ENCODE results near the gene FZR1. TPM values are rescaled to one million over a fixed set of nuclear protein-coding genes. Genes with fewer than 3 reads are reported as not detected.

FZR1 gene
- total and polyA plus RNA-seq, 9 of the 15 experiments (the other 6 are each of a cell fraction or from before 2014, with no cell fraction given): 0.18 to 48.0 (median 22.2) TPM

DNA sequence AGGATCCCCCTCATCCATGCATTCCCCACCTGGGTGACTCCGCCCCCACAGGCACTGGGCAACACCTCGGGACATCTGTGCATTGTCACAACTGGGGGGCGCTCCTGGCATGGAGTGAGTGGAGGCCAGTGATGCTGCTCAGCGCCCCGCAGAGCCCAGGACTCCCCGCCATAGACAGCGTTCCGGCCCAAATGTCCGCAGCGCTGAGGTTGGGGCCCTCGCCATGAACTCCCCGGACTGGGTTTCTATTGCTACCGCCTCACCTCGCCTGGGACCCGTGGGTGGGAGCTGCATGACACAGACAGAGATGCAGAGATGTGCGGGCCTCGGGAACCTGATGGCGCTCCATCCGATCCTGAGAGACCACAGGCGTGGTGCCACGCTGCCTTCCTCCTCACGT is 4.6 kb downstream of the FZR1 start:
- ChIA-PET POLR2A (interaction anchor here (1.4 kb wide), 1 partner anchor 10 kb away, joined by 4 read pairs; no protein-coding TSS in a partner anchor), CTCF (ENCODE audit: low intra/inter-chr PET ratio) (no interaction called here)
- peaks cover 64% of the 10 kb centered on the region for H4K20me1 ChIP-seq (replicated peaks; ENCODE audit: control insufficient read depth, insufficient read depth, low read length)
- ATAC-seq (no peak), FAIRE-seq (no peak), DNase-seq (ENCODE audit: extremely low read depth in 1 of 4, low spot score in 3 of 4) (no peak)
- H3K9me3 ChIP-seq (replicated peaks; ENCODE audit: control insufficient read depth, insufficient read depth, low read depth, low read length): no peaks in the 10 kb centered on the region
- H3K27ac ChIP-seq (ENCODE audit: extremely low read depth, low read depth, low read length): no peak overlapping the region
- in situ Hi-C loops (cut with MboI): no loop called here
- intact Hi-C loops (cut with micrococcal nuclease): no loop called here
- no peak overlapping the region for H3K4me3 ChIP-seq
- no peak overlapping the region for H2AFZ ChIP-seq (ENCODE audit: low read depth, low read length)
- peaks cover 38% of the 10 kb centered on the region; the same call in 2 of the 3 replicates for H3K36me3 ChIP-seq (ENCODE audit: control insufficient read depth, insufficient read depth, low read length)
- 92% methylated on average over 20 of the region's 22 CpGs for WGBS (ENCODE audit: insufficient coverage, low coverage, missing lambda C conversion rate)
- H3K4me1 ChIP-seq (replicated peaks in 1 of 2; ENCODE audit: control insufficient read depth in 2 of 2, insufficient read depth in 2 of 2, low read length in 2 of 2): peaks cover 11 to 83% of the 10 kb centered on the region in 2 experiments; a peak in 4 of 5 replicates
- no TSS peak for BruUV-seq (replicated peaks)
- H3K79me2 ChIP-seq (ENCODE audit: control insufficient read depth, insufficient read depth, low read length): peaks cover 91% of the 10 kb centered on the region
- H3K27me3 ChIP-seq (ENCODE audit: control insufficient read depth in 2 of 2, insufficient read depth in 2 of 2, low read length in 2 of 2): no peaks in the 10 kb centered on the region
- no peak overlapping the region for H3K4me2 ChIP-seq (ENCODE audit: insufficient read depth, low read length)
- TF ChIP-seq POLR2G (IDR thresholded peaks at IDR 0.05; ENCODE audit: low read depth, low read length) (0 out of 2 replicates have a peak, but pooled peaks have one; percentile 39), CC2D1A (IDR thresholded peaks at IDR 0.05) (no peak)
- H3K9me1 ChIP-seq (ENCODE audit: control insufficient read depth, insufficient read depth, low read length): peaks cover 14% of the 10 kb centered on the region
- H3K9ac ChIP-seq (ENCODE audit: insufficient read depth in 1 of 2, low read depth in 2 of 2, low read length in 2 of 2): peak overlapping the region in 1 of 2 experiments; percentile 1; a peak in 1 of 4 replicates

DNA sequence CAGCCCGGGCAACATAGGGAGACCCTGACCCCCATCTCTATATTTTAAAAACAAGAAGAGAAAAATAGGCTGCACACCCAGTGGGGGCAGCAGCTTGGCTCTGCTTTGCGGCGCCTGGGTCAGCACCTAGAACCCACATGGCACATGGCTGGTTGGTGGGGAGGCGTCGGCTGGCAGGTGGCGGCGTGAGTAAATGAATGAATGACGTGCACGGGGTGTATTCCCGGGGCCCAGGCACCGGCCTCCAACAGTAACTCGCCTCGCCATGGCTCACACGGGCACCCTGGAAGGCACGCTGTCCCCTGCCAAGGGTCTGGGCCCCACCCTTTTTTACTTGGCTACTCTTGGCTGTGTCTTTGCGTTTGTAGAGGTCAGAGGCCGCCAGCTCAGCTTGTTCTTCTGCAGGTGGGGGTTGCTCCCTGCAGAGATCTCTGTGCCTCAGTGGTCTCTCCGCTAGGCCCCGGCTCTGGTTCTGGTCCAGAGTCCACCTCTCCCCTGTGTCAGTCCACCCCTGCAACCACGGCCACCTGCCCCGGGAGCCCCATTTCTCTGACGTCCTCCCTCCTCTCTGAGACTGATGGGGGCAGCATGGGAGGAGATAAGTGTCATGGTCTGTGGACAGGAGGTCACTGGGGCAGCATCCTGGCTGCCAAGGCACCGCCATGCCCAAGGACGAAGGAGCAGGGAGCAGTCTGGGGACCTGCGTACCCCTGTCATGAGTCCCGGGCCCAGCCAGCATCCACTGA is 5.6 kb downstream of the FZR1 start:
- in situ Hi-C loops (cut with MboI): no loop called here
- DNase-seq (ENCODE audit: extremely low read depth in 1 of 4, low spot score in 3 of 4): no peak
- peaks cover 38% of the 10 kb centered on the region; the same call in 2 of the 3 replicates for H3K36me3 ChIP-seq (ENCODE audit: control insufficient read depth, insufficient read depth, low read length)
- no peak overlapping the region for H2AFZ ChIP-seq (ENCODE audit: low read depth, low read length)
- H3K4me2 ChIP-seq (ENCODE audit: insufficient read depth, low read length): no peak overlapping the region
- peaks cover 91% of the 10 kb centered on the region for H3K79me2 ChIP-seq (ENCODE audit: control insufficient read depth, insufficient read depth, low read length)
- BruUV-seq (replicated peaks): no TSS peak
- H3K9me1 ChIP-seq (ENCODE audit: control insufficient read depth, insufficient read depth, low read length): peaks cover 14% of the 10 kb centered on the region
- peaks cover 11 to 85% of the 10 kb centered on the region in 2 experiments; a peak in 4 of 5 replicates for H3K4me1 ChIP-seq (replicated peaks in 1 of 2; ENCODE audit: control insufficient read depth in 2 of 2, insufficient read depth in 2 of 2, low read length in 2 of 2)
- no peak overlapping the region for H3K4me3 ChIP-seq
- H3K27ac ChIP-seq (ENCODE audit: extremely low read depth, low read depth, low read length): no peak overlapping the region
- no peaks in the 10 kb centered on the region for H3K27me3 ChIP-seq (ENCODE audit: control insufficient read depth in 2 of 2, insufficient read depth in 2 of 2, low read length in 2 of 2)
- H3K9ac ChIP-seq (ENCODE audit: insufficient read depth in 1 of 2, low read depth in 2 of 2, low read length in 2 of 2): peak overlapping the region in 1 of 2 experiments; percentile 17; a peak in 1 of 4 replicates
- ChIA-PET POLR2A (interaction anchor here (0.6 to 1.8 kb wide), 3 partner anchors 9 to 149 kb away, joined by 4 to 7 read pairs (median 4); no protein-coding TSS in a partner anchor), CTCF (ENCODE audit: low intra/inter-chr PET ratio) (no interaction called here)
- no peak for ATAC-seq
- H4K20me1 ChIP-seq (replicated peaks; ENCODE audit: control insufficient read depth, insufficient read depth, low read length): peaks cover 69% of the 10 kb centered on the region
- WGBS (ENCODE audit: insufficient coverage, low coverage, missing lambda C conversion rate): 87% methylated on average over 26 of the region's 26 CpGs
- H3K9me3 ChIP-seq (replicated peaks; ENCODE audit: control insufficient read depth, insufficient read depth, low read depth, low read length): no peaks in the 10 kb centered on the region
- peak; percentile 44 for TF ChIP-seq POLR2G (IDR thresholded peaks at IDR 0.05; ENCODE audit: low read depth, low read length)
- no peak for TF ChIP-seq CHCHD3 (CRISPR knock-in tag; IDR thresholded peaks at IDR 0.05)
- no peak for FAIRE-seq
- intact Hi-C loops (cut with micrococcal nuclease): no loop called here
